DMS53 treated with DMSO at 0.1 percent for 48 hours (cell line): ENCODE results near the gene MTMR4.
"Not testable (repeated sequence)": the region's sequence is repeated elsewhere in the genome, so short reads cannot be mapped to it uniquely, and the experiment has no call there.

Experiments
- DNase-seq: peaks from one replicate; lab custom pipeline; 2025; ENCODE audit not compliant: unreplicated experiment; lab: John Stamatoyannopoulos, UW

Gene MTMR4

DNA sequence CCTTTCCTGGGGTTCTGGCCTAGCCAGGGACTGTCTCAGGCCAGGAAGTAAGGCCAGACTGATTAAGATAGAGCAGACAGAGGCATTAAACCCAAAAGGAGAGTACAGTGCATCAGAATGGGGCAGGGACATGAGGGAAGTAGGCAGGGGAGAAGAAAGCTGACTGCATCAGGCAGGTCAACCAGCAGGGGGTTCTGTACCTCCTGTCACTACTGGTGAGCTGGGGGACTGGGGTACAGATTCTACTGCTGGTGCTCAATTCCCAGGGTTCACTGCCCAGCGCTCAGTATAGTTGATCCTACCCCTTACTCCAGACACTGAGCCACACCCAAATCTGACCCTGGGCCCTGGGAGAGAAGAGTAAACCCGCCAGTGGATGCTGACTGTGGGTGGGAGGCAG lies 12.9 kb upstream of the MTMR4 start:
- no peak for DNase-seq

DNA sequence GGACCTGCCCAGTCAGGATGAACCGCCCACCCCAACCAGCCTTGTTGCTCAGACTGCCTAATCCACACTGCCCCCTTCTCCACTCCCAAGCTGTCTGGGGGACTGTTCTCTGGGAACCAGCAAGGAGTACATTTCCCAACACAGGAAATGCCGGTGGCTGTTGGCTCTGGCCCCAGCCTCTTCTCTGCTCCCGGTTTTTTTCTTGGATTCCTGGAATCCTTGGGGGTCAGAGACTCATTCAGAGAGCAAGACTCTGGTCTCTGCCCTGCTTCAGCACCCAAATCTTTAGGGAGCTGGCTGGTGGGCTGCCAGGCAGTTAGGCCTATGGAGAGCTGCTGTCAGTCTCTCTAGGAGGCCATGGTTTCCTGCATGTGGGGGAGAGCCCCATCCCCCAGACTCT lies 10.8 kb upstream of the MTMR4 start:
- DNase-seq, result no peak

DNA sequence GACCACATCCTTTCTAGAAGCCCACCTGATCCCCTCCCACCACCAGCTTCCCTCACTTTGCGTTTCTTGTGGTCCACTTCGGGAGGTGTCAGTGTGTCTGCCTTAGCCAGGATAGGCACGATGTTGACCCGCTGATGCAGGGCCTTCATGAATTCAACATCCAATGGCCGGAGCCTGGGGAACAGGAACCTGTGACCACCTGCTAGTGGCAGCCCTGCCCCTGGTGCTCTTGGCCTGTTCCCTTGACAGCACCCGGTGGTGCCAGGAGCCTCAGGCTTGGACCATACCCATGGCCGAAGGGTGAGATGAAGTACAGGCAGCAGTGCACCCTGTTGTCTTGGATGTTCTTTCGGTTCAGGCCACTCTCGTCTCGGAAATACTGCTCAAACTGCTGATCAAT lies 7.2 kb upstream of the MTMR4 start:
- no peak for DNase-seq

DNA sequence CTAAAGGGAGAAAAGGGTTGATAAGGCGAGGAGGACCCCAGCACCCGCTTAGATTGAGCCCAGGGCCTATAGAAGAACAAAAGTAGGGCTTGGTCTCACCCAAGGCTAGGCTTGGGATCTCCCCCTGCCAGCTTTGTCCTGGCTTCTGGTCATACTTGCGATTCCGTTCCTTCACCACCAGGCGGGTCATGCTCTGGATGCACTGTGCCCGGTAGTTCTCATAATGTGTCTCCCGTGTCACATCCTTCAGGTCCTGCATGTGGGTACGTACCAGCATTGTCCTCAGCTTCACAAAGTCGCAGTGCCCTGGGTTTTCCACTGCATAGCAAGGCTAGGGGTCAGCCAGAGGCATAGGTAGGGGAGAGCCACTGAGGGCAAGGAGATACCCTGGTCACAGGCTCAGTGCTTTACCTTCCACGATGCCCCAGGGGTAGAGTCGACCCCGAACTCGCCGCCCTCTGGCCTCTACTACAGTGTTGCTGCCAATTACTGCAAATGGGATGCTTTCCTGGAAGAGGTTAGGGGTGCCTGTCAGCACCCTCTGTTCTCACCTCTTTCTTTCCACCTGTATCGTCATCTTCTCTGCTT lies 6.5 kb upstream of the MTMR4 start:
- no peak for DNase-seq

DNA sequence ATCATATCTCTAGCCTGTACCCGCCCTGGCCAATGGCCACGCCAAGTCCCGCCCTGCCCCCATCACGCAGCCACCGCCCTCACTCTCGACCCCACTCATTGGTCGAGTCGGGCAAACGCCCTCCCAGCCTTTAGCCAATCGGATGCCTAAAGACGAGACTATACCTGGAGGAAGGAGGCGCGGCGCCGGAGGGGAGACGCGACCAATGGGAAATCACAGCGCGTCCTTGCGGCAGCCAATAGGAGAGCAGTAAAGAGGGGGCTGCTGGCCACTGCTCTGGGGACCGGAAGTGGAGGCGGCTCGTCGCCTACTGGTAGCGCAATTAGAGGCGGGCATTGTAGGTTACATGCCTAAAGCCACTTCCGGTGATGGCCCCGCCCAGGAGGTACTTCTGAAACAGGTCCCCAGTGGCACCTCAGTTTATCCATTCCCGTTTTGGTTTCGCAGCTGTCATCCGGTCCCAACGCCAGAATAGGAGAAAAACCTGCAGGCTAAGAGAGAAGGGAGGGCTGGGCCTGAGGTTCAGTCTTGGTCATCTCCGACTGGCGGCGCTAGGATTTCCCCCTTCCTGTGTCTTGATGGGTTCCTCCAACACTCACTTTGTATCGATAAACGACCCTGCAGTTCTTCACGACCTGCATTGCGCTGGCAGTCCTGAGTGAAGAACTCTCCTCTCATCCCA lies 3.6 kb upstream of the MTMR4 start:
- peak; percentile 98 for DNase-seq

DNA sequence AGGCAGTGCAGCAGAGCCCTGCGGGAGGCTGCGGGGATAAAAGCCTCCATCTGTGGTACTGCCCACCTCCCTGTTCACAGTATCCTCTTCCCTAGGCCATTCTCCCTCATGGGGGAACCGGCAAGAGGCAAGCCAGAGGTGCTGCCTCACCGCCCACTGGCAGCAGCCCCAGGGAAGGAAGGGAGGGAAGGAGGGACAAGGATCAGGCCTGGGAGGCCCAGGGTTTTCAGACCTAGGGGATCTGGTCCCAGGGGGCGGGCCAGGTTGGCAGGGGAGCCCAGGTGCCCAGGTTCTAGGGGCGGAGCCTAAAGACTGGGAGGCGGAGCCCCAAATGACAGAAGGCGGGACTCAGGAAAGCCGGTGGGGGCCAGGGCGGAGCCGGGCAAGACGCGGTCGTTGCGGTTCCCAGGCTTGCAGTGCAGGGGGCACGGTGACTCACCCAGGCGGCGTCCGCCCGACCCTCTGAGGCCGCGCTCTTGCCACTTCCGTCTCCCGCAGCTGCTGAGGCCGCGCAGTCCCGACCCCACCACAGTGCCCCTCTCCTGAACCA lies 3.0 kb upstream of the MTMR4 start:
- peak; percentile 54 for DNase-seq

DNA sequence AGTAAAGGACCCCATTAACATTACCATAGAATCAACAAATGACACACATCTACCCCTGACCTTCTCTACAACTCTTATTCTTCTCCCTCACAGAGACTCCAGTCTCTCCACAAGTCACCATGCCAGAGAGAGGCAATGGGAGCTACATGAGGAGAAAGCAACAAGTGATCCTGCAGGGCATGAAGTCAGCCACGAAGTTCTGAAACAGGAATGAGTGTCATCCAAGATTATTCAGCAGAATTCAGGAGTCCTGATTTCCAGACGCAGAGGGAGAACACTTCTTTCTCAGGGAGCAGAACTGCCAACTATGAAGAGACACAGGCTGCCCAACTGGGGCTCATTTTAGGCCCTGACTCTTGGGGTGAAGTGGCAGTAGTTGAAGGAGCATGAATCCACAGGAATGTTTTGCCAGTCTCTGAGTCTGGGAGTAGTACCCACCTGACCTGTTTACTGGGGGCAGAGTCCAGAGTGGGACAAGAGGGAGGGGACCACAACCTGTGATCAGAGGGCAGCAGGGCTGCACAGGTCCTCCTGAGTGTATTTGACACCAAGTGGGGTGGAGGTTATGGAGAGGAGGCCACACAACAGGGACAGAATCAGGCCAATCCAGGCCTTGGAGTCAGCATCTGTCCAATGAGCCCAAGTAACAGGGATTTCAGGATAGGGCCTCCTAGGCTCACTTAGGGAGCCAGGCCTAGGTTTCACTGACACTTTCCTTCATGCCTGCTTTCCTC lies 2.4 kb upstream of the MTMR4 start:
- no peak for DNase-seq

DNA sequence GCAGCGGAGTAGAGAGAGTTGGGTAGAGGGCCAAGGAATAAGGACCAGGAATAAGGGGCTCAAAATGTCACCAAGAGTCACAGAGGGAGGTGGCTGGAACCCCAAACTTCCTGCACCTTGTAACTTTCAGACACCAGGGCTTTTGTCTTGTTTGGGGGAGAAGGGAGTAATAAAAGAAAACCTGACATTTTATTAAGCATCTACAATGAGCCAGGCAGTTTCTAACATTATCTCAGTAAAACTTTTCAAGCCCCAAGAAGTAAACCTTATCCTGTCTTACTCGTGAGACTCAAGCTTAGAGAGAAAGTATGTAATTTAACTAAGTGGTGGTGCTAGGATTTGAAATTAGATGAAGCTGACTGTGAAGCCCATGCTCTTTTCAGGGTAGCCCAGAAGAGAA lies 848 bp upstream of the MTMR4 start:
- no peak for DNase-seq

DNA sequence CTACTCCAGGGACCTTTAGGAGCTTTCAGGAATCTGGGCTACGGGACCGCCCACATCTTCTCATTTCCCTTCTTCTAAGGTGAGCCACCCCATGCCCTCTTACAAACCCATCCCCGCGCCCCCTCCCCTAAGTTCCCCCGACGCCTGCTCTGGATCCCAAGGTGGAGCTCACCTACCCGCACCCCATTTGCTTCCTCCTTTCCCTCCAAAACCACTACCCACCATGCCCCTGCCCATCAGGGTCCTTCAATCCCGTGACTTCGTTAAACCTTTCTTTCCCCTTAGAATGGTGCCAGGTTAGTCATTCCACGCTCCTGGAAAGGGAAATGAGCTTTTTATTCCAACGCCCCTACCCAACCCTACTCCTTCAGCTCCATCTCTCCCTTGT lies 326 bp upstream of the MTMR4 start:
- DNase-seq, result no peak

DNA sequence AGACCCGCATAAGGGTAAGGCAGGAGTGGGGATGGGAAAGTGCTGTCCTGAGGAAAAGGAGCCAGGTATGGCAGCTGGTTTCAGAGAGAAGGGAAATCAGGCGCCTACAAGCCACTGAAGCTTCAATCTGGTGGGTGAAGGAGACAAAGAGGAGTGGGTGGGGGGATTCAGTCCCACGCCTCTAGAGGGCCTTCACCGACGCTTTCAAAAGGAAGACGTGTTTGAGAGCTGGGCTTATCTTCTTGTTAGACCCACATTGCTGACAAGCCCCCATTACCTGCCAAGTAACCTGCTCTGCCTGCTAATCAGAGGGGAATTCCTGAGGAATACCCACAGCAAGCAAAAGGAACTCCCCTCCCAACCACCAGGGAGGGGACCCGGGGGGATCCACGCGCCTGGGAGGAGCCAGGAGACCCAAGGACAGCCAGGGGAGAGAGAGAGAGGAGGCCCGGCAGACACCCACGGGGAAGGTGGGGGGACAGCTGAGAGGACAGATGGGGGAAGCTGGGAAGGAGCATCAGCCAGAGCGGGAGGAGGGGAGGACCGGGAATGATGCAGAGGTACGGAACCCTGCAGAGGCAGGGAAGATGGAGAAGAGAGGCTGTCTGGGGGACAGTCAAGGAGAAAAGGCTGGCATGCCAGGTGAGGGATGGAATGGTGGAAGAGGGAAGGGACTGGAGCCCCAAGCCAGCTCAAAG lies 1.0 kb downstream of the MTMR4 start:
- no peak for DNase-seq

DNA sequence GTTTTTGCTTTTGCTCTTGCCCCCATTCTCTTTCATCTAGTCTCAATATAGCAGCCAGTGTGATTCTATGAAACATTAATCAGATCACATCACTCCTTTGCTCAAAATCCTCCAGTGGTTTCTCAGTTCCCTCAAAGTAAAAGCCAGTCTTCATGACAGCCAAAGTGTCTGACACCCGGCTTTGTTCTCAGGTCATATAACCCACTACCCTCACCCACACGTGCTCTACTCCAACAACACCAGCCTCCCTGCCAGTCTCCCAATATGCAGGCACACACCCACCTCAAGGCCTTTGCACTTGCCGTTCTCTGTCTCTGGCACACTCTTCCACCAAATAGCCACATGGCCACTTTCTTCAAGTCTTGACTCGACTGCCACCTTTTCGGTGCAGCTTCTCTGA lies 4.4 kb downstream of the MTMR4 start:
- DNase-seq, result no peak

DNA sequence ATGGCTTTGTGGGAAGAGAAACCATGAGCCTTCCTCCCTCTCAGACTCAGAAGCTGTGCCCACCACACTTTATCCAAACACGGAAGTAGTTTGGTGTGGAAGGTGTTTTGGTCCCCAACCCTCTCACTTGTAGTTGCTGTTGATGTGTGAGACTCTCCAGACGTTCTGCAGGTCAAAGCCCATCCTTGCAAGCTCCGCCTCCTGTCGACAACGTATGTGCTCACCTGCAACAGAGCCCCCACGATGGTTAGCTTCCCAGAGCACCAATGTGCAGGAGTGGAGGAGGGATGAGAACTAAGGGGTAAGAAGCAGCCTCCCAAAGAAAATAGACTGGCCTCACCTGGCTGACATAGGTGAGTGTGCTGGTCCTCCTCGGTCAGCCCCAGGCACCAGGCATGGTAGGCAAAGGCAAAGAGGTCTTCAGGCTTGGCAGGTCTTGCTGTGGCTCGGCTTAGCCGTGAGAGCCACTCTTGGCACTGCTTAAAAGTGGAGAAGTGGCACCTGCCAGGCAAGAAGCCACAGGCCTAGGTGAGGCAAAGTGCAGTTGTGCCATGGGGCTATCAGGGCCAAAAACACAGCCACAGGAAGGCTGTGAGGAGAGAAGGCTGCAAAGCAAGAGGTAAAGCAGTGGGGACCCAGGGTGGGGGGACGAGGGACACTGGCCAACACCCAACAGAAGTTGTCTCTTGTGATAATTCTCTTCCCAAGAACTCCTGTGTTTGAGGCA lies 5.9 kb downstream of the MTMR4 start:
- DNase-seq, result no peak

DNA sequence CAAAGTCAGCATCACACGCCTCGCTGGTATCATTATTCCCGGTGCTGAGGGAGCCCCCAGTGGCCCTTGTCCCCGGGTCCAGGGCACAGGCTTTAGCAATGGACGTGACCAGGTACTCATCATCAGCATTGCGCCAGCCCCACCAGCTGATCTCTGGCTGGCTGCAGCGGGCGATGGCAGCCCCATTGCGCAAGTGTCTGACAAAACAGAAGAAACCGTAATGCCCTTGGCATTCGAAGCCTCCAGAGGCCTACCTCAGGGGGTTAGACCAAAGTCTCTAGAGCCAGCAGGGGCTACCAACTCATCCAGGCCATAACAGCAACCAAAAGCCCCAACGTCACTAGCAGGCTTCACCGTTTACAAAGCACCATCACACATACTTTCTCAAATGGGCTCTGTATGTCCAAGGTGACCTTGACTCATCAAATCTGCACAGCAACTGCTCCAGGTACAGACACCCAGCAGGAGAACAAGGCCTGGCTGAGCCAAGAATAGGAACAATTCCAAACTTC lies 7.3 kb downstream of the MTMR4 start:
- no peak for DNase-seq

DNA sequence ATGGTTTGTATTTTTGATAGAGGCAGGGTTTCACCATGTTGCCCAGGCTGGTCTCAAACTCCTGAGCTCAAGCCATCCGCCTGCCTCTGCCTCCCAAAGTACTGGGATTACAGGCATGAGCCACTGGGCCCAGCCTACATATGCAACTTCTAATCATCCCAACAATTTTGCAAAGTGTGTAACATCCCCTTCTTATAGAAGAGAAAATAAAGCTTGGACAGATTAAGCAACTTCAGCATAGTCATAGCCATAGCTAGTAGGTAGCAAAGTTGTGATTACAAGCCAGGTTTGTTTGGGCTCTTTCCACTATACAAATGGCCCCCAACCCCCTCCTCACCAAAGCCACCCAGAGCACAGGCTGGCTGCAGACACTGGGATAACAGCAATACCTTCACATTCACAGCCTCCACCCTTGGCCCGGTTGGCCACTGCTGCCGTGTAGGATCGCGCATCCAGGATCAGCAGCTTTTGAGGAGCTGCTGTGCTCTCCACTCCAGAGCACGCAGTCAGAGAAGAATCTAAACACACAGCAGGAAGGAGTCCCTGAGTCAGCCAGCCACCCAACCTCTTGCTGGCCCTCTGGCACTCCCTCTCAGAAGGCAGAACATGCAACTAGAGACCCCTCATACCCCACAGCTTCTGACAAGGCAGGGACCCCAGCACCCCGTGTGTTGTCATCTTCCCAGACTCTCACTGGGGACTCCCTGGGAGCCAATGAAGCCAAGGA lies 7.9 kb downstream of the MTMR4 start:
- no peak for DNase-seq

DNA sequence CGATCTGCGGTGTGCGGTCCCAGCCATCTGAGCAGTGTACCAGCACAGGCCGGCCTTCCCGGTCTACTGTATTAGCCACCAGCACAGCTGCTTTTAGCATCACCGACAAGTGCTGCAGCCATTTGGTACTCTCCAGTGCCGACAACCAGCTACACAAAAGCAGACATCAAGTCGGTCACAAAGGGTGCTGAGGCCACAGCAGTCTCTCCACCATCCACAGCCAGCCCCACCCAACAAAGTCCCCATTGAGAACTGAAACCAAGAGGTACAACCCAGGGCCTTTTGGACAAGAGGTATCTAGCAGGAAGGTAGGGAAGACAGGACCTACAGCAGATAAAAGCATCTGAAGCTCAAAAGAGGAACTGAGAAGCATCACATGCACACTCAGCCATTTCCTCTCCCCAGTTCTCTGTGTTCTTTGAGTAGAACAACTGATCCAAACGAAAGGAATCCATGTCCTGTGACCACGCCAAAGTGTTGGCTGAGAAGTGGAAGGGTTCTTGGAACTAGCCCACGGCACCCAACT lies 9.5 kb downstream of the MTMR4 start:
- no peak for DNase-seq

DNA sequence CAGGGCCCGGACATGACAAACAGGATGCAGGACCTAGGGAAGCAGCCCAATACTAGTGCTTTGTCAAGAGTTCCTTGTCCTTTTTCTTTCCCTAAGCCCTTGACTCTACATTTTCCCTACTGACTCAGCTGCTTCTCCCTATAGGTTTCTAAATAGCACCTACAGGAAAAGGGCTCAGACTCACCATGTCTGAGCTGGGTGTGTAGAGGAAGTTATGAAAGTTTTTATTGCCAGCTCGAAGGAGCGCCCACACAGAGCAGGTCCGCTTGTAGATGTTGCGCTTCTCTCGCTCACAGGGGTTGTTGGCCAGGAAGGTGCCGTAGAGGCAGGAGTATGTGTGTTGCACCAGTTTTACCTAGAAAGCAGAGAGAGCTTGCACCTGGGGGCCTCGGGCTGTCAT lies 10.6 kb downstream of the MTMR4 start:
- DNase-seq, result no peak

DNA sequence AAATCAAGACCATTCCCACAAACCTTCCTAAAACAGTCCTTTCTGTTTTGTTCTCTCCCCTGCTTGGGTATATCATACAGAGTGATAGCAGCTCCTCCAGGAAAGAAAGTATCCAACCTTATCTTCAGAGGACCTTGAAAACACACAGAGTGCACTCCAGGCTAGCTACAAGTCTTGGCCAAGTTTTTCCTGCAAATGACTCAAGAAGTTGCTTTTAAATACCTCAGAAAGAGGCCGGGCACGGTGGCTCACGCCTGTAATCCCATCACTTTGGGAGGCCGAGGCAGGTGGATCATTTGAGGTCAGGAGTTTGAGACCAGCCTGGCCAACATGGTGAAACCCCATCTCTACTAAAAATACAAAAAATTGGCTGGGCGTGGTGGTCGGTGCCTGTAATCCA lies 11.3 kb downstream of the MTMR4 start:
- DNase-seq, result not testable (repeated sequence)

DNA sequence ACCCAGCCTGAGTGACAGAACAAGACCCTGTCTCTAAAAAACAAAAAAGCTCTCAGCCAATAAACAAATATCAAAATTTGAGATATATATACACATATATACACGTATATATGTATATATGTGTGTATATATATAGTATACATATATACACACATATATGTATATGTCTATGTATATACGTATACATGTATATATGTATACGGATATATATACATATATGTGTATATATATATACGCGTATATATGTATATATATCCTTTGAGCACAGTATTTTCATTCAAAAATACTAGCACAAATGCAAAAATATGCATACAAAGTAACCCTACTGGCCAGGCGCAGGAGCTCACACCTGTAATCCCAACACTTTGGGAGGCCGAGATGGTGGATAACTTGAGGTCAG lies 13.0 kb downstream of the MTMR4 start:
- no peak for DNase-seq

DNA sequence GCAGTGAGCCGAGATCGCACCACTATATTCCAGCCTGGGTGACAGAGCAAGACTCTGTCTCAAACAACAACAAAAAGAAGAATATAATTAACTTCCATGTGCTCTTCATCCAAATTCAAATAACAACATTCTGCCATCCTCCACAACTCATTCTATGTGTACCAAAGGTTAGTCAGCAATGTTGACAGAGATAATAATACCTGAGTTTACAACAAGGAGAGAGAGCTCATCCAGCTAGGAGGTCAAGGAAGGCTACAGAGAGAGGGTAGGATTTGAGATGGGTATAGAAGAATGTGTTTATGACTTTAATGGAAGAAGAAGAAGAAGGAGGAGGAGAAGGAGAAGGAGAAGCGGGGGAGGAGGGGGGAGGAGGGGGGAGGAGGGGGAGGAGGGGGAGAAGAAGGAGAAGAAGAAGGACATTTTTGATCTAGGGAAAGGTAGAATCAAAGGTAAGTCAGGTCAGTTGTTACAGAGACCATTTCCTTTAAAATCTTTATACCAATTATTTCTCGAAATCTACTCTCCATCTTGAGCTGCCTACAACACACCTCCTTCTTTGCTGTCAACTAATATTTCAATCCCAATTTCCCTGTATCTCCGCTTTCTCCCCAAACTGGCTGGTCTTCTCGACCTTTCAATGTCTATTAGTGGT lies 16.1 kb downstream of the MTMR4 start:
- no peak for DNase-seq
